GM12864 (cell line): ENCODE results near the gene ADCY1.

Experiments
- DNase-seq: peaks from one replicate; pipeline ENCODE4 v3.0.0-alpha.2; 2011; ENCODE audit warnings: low read depth
- H3K4me3 ChIP-seq: 2 replicates; pipeline ENCODE4 v1.5.1; 2011; ENCODE audit warnings: mild to moderate bottlenecking, low read depth, low read length, control low read depth
- TF ChIP-seq, protein P1 (sequence below): IDR thresholded peaks from 2 replicates; pipeline ENCODE4 v1.5.1; 2011; ENCODE audit warnings: low read depth, mild to moderate bottlenecking, moderate library complexity, low read length, control low read depth, inconsistent platforms; ENCODE audit errors: missing control alignments

Gene ADCY1

DNA sequence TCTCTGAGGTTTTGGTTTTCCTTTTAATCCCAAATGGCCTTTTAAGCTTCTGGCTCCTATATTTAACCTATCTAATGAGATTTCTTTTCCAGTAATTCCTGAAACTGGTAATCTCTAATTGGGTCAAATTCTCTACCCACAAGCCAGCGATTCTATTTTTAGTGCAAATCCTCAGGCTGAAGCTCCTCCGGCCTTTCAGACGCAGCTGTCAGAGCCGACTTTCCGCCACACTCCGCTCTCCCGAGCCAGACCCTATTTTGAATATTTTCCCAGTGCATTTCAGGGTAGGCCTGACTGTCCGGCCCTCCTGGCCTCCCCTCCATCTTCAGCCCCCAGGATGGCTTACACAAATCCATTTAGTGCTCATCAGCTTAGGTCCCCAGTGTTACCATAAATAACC is 9.7 kb upstream of the ADCY1 start:
- DNase-seq, result no peak
- no peak overlapping the region for H3K4me3 ChIP-seq
- TF ChIP-seq, protein P1, sequence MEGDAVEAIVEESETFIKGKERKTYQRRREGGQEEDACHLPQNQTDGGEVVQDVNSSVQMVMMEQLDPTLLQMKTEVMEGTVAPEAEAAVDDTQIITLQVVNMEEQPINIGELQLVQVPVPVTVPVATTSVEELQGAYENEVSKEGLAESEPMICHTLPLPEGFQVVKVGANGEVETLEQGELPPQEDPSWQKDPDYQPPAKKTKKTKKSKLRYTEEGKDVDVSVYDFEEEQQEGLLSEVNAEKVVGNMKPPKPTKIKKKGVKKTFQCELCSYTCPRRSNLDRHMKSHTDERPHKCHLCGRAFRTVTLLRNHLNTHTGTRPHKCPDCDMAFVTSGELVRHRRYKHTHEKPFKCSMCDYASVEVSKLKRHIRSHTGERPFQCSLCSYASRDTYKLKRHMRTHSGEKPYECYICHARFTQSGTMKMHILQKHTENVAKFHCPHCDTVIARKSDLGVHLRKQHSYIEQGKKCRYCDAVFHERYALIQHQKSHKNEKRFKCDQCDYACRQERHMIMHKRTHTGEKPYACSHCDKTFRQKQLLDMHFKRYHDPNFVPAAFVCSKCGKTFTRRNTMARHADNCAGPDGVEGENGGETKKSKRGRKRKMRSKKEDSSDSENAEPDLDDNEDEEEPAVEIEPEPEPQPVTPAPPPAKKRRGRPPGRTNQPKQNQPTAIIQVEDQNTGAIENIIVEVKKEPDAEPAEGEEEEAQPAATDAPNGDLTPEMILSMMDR, result no peak

DNA sequence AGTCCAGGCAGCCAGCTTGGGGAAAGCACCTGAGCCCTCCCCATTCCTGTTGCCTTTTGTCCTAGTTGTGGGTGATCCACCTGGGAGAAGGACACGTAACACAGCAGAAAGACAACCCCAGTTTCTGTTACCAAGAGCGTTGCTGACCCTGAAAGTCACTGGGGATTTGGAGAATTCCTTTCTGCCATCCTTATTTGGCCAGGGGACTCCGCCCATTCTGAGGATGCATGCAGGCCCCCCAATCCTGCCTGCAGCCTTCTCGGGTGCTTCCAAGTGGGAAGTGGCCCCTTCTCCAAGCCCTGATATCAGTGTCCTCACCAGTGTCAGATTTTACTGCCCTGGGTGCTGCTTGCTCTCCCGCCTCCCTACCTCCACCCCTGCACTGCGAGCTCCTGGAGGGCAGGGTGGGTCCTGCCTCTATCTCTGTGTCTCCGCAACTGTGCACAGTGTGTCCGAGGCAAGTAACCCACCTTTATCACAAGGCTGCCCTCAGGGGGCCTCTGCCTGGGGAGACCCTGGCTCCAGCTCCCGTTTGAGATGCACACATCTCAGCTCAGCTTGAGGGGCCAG is 9.2 kb upstream of the ADCY1 start:
- TF ChIP-seq, protein P1, result no peak
- DNase-seq, result no peak

GRCh38 chr7:45566386-45566785 is 7.8 kb upstream of the ADCY1 start:
- no peak for DNase-seq
- TF ChIP-seq, protein P1, result no peak
- H3K4me3 ChIP-seq, result no peak overlapping the region

More for the DNA sequence above, 9.2 kb upstream of the ADCY1 start:
- no peak overlapping the region for H3K4me3 ChIP-seq

DNA sequence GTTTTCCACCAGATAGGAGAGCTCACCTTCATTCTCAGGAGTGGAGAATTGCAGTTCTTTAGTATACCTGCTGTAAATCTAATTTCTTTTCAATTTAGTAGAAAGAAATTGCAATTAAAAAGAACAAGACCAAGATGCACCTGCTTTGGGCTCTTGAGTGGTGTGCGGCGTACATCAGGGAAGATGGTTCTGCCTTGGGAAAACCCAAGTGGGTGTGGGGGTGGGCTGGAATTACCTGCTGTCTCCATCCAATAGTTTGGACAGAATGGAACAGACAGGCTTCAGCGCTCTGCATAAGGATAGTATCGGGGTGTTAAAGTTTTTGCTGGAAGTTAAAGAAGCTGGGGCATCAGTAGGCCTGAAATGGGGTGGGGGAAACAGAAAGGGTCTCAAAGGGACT is 7.2 kb upstream of the ADCY1 start:
- H3K4me3 ChIP-seq, result no peak overlapping the region
- TF ChIP-seq, protein P1, result no peak
- DNase-seq, result no peak

DNA sequence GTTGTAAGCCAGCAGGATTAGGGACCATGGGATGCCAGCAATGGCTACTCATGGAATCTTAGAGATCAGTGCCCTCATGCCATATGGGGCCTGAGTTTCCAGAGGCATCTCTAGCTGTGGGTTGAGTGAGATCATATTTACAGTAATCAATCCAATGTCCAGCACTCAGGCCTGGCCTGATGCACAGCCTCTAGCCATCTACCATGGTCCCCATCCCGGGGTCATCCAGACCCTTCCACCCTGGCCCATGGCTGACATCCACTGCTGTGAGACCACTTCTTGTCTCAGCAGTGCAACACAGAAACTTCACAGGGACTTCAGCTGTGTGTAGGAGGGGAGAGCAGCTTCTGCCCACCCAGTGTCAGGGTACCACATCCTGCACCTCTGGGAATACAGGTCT is 6.5 kb upstream of the ADCY1 start:
- no peak for DNase-seq
- TF ChIP-seq, protein P1, result no peak
- H3K4me3 ChIP-seq, result no peak overlapping the region

GRCh38 chr7:45568536-45569289 is 5.5 kb upstream of the ADCY1 start:
- DNase-seq, result no peak
- TF ChIP-seq, protein P1, result no peak
- no peak overlapping the region for H3K4me3 ChIP-seq

DNA sequence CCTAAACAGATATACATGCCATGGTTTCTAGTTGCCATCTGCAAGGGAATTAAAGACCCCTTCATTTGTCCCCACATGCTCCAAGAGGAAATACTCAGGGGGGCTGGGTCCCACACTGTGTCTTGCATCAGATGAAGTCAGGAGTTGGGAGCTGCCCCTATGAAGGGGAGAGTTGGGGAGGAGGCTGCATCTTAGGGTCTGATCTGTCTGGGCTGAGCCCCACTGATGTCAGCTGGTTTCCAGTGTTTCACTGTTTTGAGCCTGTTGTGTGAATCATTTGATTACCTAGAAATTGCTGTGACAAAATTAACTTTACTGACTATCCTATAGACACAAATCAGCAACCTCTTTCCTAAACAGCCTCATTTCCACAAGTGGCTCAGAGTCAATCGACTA is 4.9 kb upstream of the ADCY1 start:
- no peak for DNase-seq
- no peak overlapping the region for H3K4me3 ChIP-seq
- TF ChIP-seq, protein P1, result no peak
